ENCODE results near the gene SFXN5. TPM values are rescaled to one million over a fixed set of nuclear protein-coding genes. Genes with fewer than 3 reads are reported as not detected.

The SFXN5 gene
- total RNA-seq, 1 donor from 2014 or later: 13.1 TPM

DNA sequence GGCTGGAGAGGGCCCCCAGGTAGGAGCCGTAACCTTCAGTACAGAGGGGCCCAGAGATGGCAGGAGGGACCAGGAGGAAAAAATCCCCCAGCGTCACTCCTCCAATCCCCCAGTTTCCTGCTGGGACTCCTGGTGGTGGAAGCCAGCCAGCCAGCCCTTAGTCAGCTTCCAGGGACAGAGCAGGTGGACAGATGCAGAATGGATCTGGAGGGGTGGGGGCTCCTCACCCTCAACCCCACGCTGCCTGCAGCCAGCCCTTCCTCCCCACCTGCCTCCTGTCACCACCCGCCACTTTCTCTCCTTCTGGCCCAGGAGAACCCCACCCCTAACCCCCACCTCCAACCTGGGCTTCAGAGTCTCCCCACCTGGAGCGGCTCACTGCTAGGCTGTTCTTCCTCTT, 133.1 kb downstream of the SFXN5 start:
- Histone ChIP-seq H3K4me3 (no peak overlapping the region), H3K27ac (no peak overlapping the region), H3K27me3 (no peaks in the 10 kb centered on the region), H3K4me1 (no peaks in the 10 kb centered on the region), H3K36me3 (no peaks in the 10 kb centered on the region), H3K9me3 (no peaks in the 10 kb centered on the region)
- TF ChIP-seq, protein P1, sequence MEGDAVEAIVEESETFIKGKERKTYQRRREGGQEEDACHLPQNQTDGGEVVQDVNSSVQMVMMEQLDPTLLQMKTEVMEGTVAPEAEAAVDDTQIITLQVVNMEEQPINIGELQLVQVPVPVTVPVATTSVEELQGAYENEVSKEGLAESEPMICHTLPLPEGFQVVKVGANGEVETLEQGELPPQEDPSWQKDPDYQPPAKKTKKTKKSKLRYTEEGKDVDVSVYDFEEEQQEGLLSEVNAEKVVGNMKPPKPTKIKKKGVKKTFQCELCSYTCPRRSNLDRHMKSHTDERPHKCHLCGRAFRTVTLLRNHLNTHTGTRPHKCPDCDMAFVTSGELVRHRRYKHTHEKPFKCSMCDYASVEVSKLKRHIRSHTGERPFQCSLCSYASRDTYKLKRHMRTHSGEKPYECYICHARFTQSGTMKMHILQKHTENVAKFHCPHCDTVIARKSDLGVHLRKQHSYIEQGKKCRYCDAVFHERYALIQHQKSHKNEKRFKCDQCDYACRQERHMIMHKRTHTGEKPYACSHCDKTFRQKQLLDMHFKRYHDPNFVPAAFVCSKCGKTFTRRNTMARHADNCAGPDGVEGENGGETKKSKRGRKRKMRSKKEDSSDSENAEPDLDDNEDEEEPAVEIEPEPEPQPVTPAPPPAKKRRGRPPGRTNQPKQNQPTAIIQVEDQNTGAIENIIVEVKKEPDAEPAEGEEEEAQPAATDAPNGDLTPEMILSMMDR (IDR thresholded peaks at IDR 0.05): no peak
- ATAC-seq (no peak), DNase-seq (no peak)
- intact Hi-C loops (cut with DNase I): no loop called here

DNA sequence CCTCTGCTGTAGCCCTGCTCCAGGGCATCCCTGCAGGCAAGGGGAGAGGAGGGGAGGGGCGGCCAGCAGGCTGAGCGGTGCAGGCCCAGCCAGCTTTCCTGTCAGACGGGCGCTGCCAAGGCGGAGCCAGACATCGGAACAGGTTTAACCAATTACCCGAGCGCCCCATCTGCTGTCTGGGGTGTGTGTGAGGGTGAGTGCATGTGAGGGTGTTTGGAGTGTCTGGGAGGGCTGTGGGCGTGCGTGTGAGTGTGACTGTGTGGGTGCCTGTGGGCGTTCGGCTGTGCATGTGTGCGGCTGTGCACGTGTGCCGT, 134.2 kb downstream of the SFXN5 start:
- Histone ChIP-seq H3K27me3 (no peaks in the 10 kb centered on the region), H3K27ac (no peak overlapping the region), H3K4me3 (no peak overlapping the region), H3K4me1 (no peaks in the 10 kb centered on the region), H3K36me3 (no peaks in the 10 kb centered on the region), H3K9me3 (no peaks in the 10 kb centered on the region)
- intact Hi-C loops (cut with DNase I): no loop called here
- no peak for DNase-seq
- TF ChIP-seq, protein P1 (IDR thresholded peaks at IDR 0.05): no peak
- ATAC-seq: no peak

DNA sequence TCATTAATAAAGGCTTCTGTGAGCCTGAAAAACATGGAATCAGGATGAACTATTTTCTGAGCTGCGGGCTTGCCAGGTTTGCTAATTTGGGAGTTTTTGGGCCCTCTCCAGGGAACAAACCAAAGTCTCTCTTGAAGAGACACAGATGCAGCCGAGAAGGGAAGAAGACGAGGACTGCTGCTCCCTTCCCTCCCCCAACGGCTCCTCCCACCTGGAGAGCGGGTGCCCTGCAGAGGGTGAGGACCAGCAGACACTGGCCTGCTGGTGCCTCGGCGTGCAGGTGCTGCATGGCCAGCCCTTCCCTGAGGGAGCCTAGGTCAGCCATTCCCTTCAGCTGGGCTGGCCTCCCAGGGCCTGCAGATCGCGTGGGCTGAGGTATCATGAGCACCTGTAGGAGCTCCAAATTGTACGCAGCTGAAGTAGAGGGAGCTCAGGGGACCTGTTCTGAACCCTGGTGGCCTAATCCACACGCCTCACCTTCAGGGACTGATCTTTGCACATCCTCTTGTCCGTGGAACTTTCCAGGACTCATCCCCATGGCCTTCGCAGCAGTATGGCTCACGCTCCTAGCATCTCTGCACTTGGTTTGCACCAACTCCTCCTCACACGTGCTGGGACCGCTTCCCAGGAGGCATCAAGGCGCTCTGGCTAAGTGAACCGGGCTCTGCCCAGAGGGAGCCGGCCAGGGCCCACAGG, 134.7 kb downstream of the SFXN5 start:
- Histone ChIP-seq H3K4me3 (no peak overlapping the region), H3K27ac (no peak overlapping the region), H3K36me3 (no peaks in the 10 kb centered on the region), H3K9me3 (no peaks in the 10 kb centered on the region), H3K4me1 (no peaks in the 10 kb centered on the region), H3K27me3 (no peaks in the 10 kb centered on the region)
- intact Hi-C loops (cut with DNase I): no loop called here
- ATAC-seq (no peak), DNase-seq (no peak)
- TF ChIP-seq, protein P1 (IDR thresholded peaks at IDR 0.05): no peak

DNA sequence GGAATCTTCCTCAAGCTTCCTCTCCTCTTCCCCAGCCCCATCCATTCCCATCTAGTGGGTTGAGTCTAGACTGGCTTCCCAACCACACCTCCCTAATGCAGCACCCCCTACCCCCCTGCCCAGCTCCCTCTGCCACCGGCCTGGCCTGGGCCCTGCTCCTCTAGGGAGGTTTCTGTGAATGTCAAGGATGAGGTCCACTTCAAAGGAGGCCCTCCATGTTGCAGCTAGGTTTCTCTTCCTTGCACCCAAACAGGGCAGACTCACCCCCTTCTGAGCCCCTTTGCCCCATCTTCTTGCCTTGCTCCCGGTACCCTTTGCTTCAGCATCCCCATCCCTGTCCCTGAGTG, 135.9 kb downstream of the SFXN5 start:
- intact Hi-C loops (cut with DNase I): no loop called here
- ATAC-seq (no peak), DNase-seq (peak; percentile 48)
- Histone ChIP-seq H3K9me3 (no peaks in the 10 kb centered on the region), H3K27ac (no peak overlapping the region), H3K4me1 (no peaks in the 10 kb centered on the region), H3K4me3 (no peak overlapping the region), H3K27me3 (no peaks in the 10 kb centered on the region), H3K36me3 (no peaks in the 10 kb centered on the region)
- TF ChIP-seq, protein P1 (IDR thresholded peaks at IDR 0.05): no peak

DNA sequence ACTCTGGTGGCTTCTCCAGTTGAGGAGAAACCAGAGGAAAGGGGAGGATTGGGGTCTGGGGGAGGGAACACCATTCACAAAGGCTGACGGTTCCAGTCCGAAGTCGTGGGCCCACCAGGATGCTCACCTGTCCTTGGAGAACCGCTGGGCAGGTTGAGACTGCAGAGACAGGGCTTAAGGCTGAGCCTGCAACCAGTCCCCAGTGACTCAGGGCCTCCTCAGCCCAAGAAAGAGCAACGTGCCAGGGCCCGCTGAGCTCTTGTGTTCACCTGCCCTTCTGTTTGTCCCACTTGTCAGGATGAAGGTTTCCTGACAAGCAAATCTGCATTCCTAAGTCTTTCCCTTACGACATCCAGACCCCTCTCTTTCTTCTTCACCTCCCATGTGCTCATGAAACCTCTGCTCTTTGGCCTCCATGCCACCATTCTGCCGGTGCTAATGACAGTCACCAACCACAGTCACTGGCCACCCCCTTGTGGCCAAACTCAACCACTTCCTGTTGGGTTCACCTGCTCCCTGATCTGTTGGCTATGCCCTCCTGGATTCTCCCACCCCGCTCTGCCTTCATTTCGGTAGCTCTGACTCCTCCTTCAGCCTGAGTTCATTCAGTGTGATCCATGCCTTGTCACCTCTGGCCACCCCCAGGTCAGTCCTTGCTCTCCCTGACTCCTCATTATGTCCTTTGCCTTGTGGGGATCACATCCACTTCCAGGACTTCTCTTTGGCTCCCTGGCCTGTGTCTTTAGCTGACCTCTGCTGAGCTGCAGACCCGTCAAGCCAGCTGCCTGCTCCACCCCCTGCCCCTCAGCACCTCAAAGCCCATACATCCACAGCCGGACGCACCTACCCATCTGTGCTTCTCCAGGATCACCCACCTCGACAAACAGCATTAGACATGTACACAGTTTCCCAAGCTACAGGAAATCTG, 136.6 kb downstream of the SFXN5 start:
- Histone ChIP-seq H3K36me3 (no peaks in the 10 kb centered on the region), H3K9me3 (no peaks in the 10 kb centered on the region), H3K4me1 (no peaks in the 10 kb centered on the region), H3K4me3 (no peak overlapping the region), H3K27me3 (peaks cover 6% of the 10 kb centered on the region), H3K27ac (no peak overlapping the region)
- intact Hi-C loops (cut with DNase I): no loop called here
- ATAC-seq: peak; percentile 22
- DNase-seq: peak; percentile 58
- TF ChIP-seq, protein P1 (IDR thresholded peaks at IDR 0.05): peak; percentile 14
